Mesothelial cell of epicardium (in vitro differentiated cells): ENCODE results near the gene ASB7. TPM values are rescaled to one million over a fixed set of nuclear protein-coding genes. Genes with fewer than 3 reads are reported as not detected.

Source experiments
- DNase-seq, 2 experiments: peaks; one replicate each; pipeline ENCODE4 v3.0.0; 2021; ENCODE audit warnings: low spot score in 2 of 2; ENCODE audit not compliant: unreplicated experiment in 2 of 2
- H3K27ac Mint-ChIP-seq: 2 replicates; pipeline ENCODE4 v1.8.0; 2021; ENCODE audit warnings: mixed read lengths
- H3K27me3 Mint-ChIP-seq: 2 replicates; pipeline ENCODE4 v1.8.0; 2021; ENCODE audit warnings: low read depth, mixed read lengths
- H3K36me3 Mint-ChIP-seq: 2 replicates; pipeline ENCODE4 v1.8.0; 2021; ENCODE audit warnings: mixed read lengths
- H3K4me1 Mint-ChIP-seq: 2 replicates; pipeline ENCODE4 v1.8.0; 2021; ENCODE audit warnings: mixed read lengths
- H3K4me3 Mint-ChIP-seq: 2 replicates; pipeline ENCODE4 v1.8.0; 2021; ENCODE audit warnings: mild to moderate bottlenecking, moderate library complexity, mixed read lengths
- H3K9me3 Mint-ChIP-seq: 2 replicates; pipeline ENCODE4 v1.8.0; 2021; ENCODE audit warnings: mixed read lengths
- total RNA-seq: library from RNA; stranded (reverse); gene quantifications from 3 replicates; pipeline ENCODE4 v1.2.1, GENCODE V29; 2021
- TF ChIP-seq, protein P1 (sequence below): fragments of 200-600 bp; sonication (generic); IDR thresholded peaks from one replicate; pipeline ENCODE4 v1.5.0; 2021; ENCODE audit warnings: antibody characterized with exemption; ENCODE audit not compliant: unreplicated experiment

The ASB7 gene
- total RNA-seq, 1 donor from 2014 or later: 15.5 TPM

DNA sequence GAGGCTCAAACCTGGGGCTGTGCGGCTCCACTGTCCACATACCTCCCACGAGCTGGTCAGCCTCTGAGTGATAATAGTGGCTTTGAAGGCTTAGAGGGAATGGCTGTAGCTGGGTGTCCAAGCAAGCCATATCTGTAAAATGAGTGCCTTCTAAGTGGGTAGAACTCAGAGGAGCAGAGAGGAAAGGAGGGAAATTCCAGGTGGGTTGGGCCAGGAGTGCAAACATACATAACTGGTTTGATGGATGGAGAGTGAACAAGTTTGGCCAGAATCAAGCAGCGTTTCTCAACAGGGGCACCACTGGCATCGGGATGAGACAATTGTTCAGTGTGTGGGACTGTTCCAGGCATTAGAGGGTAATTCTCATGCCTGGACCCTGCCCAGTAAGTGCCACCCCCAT lies 91.1 kb downstream of the ASB7 start:
- no peak overlapping the region for H3K27ac Mint-ChIP-seq
- peaks cover 6% of the 10 kb centered on the region for H3K4me1 Mint-ChIP-seq
- no peaks in the 10 kb centered on the region for H3K36me3 Mint-ChIP-seq
- peaks cover 19% of the 10 kb centered on the region for H3K27me3 Mint-ChIP-seq
- H3K4me3 Mint-ChIP-seq: no peak overlapping the region
- peaks cover 23% of the 10 kb centered on the region for H3K9me3 Mint-ChIP-seq
- DNase-seq: no peak
- TF ChIP-seq, protein P1, sequence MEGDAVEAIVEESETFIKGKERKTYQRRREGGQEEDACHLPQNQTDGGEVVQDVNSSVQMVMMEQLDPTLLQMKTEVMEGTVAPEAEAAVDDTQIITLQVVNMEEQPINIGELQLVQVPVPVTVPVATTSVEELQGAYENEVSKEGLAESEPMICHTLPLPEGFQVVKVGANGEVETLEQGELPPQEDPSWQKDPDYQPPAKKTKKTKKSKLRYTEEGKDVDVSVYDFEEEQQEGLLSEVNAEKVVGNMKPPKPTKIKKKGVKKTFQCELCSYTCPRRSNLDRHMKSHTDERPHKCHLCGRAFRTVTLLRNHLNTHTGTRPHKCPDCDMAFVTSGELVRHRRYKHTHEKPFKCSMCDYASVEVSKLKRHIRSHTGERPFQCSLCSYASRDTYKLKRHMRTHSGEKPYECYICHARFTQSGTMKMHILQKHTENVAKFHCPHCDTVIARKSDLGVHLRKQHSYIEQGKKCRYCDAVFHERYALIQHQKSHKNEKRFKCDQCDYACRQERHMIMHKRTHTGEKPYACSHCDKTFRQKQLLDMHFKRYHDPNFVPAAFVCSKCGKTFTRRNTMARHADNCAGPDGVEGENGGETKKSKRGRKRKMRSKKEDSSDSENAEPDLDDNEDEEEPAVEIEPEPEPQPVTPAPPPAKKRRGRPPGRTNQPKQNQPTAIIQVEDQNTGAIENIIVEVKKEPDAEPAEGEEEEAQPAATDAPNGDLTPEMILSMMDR: no peak

- DNase-seq: no peak
Observed at GRCh38 chr15:100694381-100695021, 92.1 kb downstream of the ASB7 start.

GRCh38 chr15:100695048-100695447 lies 92.7 kb downstream of the ASB7 start:
- no peak for DNase-seq
- Mint-ChIP-seq H3K27me3 (peaks cover 23% of the 10 kb centered on the region), H3K36me3 (no peaks in the 10 kb centered on the region), H3K4me1 (peaks cover 6% of the 10 kb centered on the region), H3K4me3 (no peak overlapping the region), H3K9me3 (peaks cover 23% of the 10 kb centered on the region), H3K27ac (no peak overlapping the region)
- TF ChIP-seq, protein P1: no peak

More at GRCh38 chr15:100694381-100695021, 92.1 kb downstream of the ASB7 start:
- Mint-ChIP-seq H3K27ac (no peak overlapping the region), H3K9me3 (peaks cover 23% of the 10 kb centered on the region), H3K4me1 (peaks cover 6% of the 10 kb centered on the region), H3K36me3 (no peaks in the 10 kb centered on the region), H3K4me3 (no peak overlapping the region), H3K27me3 (peaks cover 23% of the 10 kb centered on the region)
- TF ChIP-seq, protein P1: no peak

DNA sequence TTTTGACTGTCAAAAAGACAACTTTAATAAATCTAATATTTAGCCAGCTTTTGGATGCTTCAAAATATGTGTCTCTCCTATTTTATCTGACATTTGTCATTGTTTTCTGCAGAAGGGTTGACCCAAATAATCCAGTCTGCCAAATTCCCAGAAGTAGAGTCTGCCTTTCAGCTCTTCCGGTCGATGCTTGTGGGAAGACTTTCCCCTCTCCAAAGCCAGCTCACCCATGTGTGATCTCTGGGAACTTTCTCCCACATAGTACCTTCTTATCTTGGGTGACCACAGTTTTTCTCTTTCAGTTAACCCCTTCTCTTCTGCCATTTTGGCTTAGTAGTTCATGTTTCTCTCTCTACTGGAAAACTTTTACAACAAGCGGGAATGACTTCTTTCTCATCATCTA lies 94.1 kb downstream of the ASB7 start:
- no peaks in the 10 kb centered on the region for H3K36me3 Mint-ChIP-seq
- peaks cover 23% of the 10 kb centered on the region for H3K27me3 Mint-ChIP-seq
- TF ChIP-seq, protein P1: no peak
- H3K27ac Mint-ChIP-seq: no peak overlapping the region
- no peak overlapping the region for H3K4me3 Mint-ChIP-seq
- peaks cover 6% of the 10 kb centered on the region for H3K4me1 Mint-ChIP-seq
- no peak for DNase-seq
- peaks cover 23% of the 10 kb centered on the region for H3K9me3 Mint-ChIP-seq

Other genes starting within 250 kb of the ASB7 start
- 0.23 to 0.69 TPM in 2 of 3 replicates, not detected in the other for gene CERS3, start 73.6 kb upstream of the ASB7 start, total RNA-seq
- 13.1 to 17.0 TPM (median 14.8 TPM) in 3 replicates for gene LINS1, start 405 bp upstream of the ASB7 start, total RNA-seq